ENCODE results near the gene ESYT2.

- TF ChIP-seq ZNF274 (IDR thresholded peaks at IDR 0.05; ENCODE audit: low read depth, low read length), result no peak
- TF ChIP-seq YY1 (IDR thresholded peaks at IDR 0.05; ENCODE audit: insufficient read depth, insufficient read length), result no peak
These were observed 139.8 kb downstream of the ESYT2 start for GRCh38 chr7:158689488-158689887.
